GM23338 (cell line): ENCODE results near the gene TENM4.

ENCODE experiments used
- EZH2 ChIP-seq: fragments of 200-600 bp; sonication (generic); IDR thresholded peaks from one replicate; pipeline ENCODE4 v1.8.0; 2017; ENCODE audit warnings: antibody characterized with exemption, mild to moderate bottlenecking, low read depth; ENCODE audit not compliant: unreplicated experiment
- ZNF331 ChIP-seq: fragments of 250-450 bp; sonication (Bioruptor Pico); IDR thresholded peaks from 2 replicates; pipeline ENCODE4 v1.5.0; 2020; ENCODE audit warnings: low read depth, mild to moderate bottlenecking, moderate library complexity
- TF ChIP-seq, protein P1 (sequence below), 2 experiments: fragments of 200-600 bp in 1 of 2; sonication (generic) in 1 of 2; conservative IDR thresholded peaks; 2 replicates each; pipeline versions ENCODE4 v1.5.1 to v1.6.1; 2016 to 2017; ENCODE audit warnings: antibody characterized with exemption in 2 of 2, low read depth in 2 of 2, mild to moderate bottlenecking in 2 of 2, moderate library complexity in 1 of 2

DNA sequence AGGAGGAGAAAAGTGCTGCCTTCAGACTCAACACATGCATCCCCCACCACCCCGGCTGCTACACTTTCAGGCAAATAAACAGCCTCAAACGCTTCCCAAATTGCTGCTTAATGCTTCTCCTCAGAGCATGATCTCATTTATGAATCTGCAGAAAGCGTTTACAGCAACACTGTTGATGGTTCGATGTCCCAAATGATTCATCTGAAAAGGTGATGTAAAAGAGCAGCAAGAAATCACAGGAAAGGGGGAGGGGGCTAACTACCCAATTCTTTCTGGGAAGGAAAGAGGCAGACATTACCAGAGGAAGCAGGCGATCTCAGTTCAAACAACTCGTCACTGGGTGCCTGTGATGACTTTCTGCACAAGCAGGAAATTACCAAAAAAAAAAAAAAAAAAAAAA lies 119.6 kb downstream of the TENM4 start:
- TF ChIP-seq, protein P1, sequence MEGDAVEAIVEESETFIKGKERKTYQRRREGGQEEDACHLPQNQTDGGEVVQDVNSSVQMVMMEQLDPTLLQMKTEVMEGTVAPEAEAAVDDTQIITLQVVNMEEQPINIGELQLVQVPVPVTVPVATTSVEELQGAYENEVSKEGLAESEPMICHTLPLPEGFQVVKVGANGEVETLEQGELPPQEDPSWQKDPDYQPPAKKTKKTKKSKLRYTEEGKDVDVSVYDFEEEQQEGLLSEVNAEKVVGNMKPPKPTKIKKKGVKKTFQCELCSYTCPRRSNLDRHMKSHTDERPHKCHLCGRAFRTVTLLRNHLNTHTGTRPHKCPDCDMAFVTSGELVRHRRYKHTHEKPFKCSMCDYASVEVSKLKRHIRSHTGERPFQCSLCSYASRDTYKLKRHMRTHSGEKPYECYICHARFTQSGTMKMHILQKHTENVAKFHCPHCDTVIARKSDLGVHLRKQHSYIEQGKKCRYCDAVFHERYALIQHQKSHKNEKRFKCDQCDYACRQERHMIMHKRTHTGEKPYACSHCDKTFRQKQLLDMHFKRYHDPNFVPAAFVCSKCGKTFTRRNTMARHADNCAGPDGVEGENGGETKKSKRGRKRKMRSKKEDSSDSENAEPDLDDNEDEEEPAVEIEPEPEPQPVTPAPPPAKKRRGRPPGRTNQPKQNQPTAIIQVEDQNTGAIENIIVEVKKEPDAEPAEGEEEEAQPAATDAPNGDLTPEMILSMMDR (conservative IDR thresholded peaks at IDR 0.05; ENCODE audit: low read depth in 2 of 2) = no peak
- no peak for TF ChIP-seq ZNF331 (CRISPR knock-in tag)
- TF ChIP-seq EZH2 = no peak
